HG03571 (cell line): ENCODE measurements around the gene TMEM202.
"Not testable (repeated sequence)": the region's sequence is repeated elsewhere in the genome, so short reads cannot be mapped to it uniquely, and the experiment has no call there.

Source experiments
- ATAC-seq: cut with Tn5 transposase; IDR thresholded peaks from one replicate; pipeline ENCODE4 v1.9.1; 2021; ENCODE audit not compliant: unreplicated experiment

TMEM202 gene

GRCh38 chr15:72398648-72399047 lies 543 bp downstream of the TMEM202 start:
- no peak for ATAC-seq

DNA sequence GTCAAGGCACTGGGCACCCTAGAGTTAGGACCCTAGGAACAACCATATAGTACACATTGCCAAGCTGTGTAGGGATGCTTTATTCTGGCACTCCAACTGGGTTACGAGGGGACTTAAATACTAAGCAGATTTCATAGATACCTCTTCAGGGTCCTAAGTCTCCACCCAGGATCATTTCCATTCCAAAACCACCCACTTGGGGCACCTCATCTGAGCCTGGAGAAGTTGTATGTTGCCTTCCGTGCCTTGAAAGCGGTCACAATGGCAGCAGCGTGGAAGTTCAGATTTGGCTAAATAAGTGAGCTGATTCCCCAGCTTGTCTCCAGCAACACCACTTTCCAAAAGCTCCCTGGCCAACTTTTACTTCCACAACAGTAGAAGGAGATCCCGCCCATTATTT lies 4.6 kb downstream of the TMEM202 start:
- ATAC-seq = no peak

GRCh38 chr15:72404356-72404755 lies 6.3 kb downstream of the TMEM202 start:
- ATAC-seq = no peak

DNA sequence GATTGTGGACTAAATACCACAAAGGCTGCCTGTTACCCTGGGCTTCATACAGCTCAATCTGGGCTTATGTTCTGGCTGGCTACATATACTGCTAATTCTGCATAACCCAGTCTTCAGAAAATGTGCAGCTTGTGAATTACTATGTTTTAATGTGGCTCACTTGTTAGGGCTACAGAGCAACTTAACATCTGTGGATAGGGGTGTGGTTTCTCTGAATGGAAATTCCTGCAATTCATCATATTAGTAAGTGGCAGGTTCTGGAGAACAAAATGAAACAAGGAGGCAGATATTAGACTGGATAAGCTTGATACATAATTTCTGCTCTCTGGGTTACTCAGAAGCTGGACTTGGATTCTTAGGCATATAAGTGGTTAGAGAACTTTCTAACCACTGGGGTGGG lies 6.7 kb downstream of the TMEM202 start:
- ATAC-seq = no peak

GRCh38 chr15:72406936-72407335 lies 8.8 kb downstream of the TMEM202 start:
- no peak for ATAC-seq

GRCh38 chr15:72411111-72411510 lies 13.0 kb downstream of the TMEM202 start:
- no peak for ATAC-seq

- ATAC-seq = no peak
Measured at GRCh38 chr15:72411544-72411943, 13.4 kb downstream of the TMEM202 start.

- not testable (repeated sequence) for ATAC-seq
Measured at GRCh38 chr15:72413337-72413736, 15.2 kb downstream of the TMEM202 start.

DNA sequence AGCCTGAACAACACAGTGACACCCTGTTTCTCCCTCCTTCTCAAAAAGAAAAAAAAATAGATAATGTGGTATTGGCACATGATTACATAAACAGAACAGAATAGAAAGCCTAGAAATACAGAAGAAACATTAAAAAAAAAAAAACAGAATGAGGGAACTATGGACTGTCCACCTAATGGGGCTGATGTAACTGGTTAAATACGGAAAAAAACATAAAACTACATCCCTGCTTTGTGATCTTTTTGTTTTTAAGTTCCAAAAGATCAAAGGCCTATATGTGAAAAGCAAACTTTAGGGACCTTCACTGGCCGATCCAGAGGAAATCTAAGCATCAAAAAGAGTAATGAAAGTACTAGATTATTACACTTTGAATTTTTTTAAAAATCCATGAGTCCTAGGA lies 17.2 kb downstream of the TMEM202 start:
- ATAC-seq = no peak

- ATAC-seq = not testable (repeated sequence)
Measured at GRCh38 chr15:72419768-72420167, 21.7 kb downstream of the TMEM202 start.

DNA sequence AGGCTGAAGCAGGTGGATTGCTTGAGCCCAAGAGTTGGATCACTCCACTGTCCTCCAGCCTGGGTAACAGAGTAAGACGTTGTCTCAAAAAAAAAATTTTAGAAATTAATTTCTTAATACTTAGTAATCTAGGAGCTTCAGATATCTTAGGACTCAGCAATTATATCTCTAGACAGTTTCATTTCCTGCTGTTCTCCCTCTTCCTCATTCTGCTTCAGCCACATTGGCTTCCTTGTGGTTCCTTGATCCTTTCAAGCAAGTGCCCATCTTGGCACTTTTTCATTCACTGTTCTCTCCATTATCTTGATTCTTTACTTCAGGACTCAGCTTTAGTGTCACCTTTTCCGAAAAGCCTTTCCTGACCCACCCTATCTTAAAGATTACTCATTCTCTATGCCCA lies 22.5 kb downstream of the TMEM202 start:
- no peak for ATAC-seq

DNA sequence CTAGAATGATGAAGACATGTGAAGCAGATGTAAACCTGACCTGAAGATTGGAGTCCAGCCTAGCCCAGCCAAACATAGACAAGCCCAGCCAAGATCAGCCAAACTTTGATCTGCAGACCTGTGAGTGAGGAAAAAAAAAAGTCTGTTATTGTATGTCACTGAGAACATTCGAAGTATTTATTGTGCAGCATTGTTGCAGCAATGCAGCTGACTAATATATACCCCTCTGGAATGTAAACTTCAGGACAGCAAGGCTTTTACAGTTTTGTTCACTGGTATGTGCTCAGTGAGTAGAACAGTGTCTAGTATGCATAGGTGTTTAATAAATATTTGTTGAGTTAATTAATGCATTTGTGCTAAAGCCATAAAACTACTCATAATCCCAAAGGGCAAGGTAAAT lies 23.4 kb downstream of the TMEM202 start:
- no peak for ATAC-seq

DNA sequence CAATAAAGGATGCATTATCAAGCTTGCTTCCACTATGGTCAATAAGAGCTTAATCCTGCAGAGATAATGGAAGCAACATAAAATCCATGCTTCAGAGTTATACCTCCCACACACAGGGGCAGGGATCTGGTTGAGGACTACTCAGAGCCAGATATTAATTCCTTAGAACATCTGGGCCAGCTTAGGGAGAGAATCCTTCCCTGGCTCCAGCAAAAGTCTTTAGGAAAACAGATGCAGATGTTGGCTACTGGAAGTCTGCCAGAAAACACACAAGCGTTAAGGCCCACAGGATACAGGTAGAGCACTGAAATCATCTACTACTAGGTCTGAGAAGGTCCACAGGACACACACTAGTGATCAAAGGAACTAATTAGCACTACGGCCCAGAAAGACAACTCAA lies 25.2 kb downstream of the TMEM202 start:
- ATAC-seq = no peak

DNA sequence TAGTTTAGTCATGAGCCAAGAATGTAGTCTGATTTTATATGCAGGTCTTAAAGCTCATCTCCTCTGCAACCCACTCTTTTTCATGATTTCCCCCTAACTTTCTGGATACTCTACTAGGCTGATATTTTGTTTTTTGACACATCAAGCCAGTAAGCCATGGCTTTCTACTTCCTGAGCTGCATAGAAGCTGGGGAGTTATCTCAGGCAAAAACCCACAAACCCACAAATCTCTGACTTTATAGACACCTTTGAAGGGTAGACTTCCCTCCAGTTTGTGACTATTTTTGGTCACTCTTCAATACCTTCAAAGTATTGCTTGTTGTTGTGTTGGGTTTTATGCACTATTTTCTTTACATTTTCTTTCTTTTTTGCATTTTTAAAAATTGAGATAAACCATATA lies 28.6 kb downstream of the TMEM202 start:
- no peak for ATAC-seq

DNA sequence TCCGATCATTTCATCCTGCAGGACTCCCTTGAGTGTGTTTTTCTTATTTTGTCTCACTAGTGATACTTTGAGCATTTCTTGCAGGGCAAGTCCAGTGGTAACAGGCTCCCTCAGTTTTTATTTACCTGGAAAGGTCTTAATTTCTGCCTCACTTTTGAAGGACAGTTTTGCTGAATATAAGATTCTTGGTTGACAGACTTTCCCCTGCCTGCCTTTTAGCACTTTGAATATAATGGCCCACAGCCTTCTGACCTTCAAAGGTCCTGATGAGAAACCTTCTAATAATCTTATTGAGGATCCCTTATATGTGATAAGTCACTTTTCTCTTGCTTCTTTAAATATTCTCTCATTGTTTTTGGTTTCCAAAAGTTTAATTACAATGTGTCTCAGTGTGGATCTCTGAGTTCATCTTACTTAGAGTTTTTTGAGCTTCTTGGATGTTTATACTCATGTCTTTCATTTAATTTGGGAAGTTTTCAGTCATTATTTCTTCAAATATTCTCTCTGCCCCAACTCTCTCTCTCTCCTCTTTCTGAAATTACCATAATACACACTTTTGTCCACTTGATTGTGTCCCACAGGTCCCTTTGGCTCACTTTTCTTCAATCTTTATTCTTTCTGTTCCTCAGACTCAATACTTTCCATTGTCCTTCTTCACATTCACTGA lies 39.7 kb downstream of the TMEM202 start:
- no peak for ATAC-seq

DNA sequence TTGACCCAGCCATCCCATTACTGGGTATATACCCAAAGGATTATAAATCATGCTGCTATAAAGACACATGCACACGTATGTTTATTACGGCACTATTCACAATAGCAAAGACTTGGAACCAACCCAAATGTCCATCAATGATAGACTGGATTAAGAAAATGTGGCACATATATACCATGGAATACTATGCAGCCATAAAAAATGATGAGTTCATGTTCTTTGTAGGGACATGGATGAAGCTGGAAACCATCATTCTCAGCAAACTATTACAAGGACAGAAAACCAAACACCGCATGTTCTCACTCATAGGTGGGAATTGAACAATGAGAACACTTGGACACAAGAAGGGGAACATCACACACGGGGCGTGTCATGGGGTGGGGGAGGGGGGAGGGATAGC lies 44.7 kb downstream of the TMEM202 start:
- ATAC-seq = not testable (repeated sequence)

- ATAC-seq = no peak
Measured at GRCh38 chr15:72445426-72445825, 47.3 kb downstream of the TMEM202 start.

DNA sequence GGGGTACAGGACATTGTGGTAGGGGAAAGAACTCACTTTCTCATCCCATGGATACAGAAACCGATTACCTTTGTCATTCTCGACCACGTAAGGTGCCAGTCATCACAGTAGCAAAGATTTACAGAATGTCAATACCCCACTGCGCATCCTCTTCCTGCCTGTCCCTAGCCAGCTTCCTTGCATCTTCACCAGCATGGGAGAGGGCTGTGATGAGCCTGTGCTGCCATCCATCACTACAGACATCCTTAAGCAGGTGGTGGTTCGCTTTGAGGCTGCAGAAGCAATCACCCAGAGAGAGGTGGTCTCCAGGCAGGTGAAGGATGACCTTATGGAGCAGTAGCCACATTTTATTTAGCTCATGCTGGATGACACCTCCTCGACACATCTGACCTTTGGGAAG lies 52.7 kb downstream of the TMEM202 start:
- no peak for ATAC-seq

DNA sequence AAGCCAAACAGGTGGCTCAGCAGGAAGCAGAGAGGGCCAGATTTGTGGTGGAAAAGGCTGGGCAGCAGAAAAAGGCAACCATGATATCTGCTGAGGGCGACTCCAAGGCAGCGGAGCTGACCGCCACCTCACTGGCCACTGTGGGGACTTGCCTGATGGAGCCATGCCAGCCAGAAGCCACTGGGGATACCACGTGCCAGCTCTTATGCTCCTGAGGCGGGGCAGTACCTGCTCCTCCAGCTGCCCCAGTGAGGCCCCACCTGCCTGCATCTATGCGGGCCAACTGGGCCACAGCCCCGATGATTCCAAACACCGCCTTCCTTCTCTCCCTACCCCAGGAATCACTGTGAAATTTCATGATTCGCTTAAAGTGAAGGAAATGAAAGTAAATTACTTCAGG lies 53.1 kb downstream of the TMEM202 start:
- no peak for ATAC-seq

- no peak for ATAC-seq
Measured at GRCh38 chr15:72456684-72457083, 58.6 kb downstream of the TMEM202 start.
